GM18526 (cell line): ENCODE measurements around the gene LRRC8E.
A peak's percentile ranks its signal among the peaks of the same experiment; 100 is the strongest.

Source experiments
- POLR2A ChIP-seq: IDR thresholded peaks from 3 replicates; pipeline ENCODE4 v1.6.1; 2011; ENCODE audit not compliant: insufficient read length; ENCODE audit errors: extremely low read depth

The LRRC8E gene

DNA sequence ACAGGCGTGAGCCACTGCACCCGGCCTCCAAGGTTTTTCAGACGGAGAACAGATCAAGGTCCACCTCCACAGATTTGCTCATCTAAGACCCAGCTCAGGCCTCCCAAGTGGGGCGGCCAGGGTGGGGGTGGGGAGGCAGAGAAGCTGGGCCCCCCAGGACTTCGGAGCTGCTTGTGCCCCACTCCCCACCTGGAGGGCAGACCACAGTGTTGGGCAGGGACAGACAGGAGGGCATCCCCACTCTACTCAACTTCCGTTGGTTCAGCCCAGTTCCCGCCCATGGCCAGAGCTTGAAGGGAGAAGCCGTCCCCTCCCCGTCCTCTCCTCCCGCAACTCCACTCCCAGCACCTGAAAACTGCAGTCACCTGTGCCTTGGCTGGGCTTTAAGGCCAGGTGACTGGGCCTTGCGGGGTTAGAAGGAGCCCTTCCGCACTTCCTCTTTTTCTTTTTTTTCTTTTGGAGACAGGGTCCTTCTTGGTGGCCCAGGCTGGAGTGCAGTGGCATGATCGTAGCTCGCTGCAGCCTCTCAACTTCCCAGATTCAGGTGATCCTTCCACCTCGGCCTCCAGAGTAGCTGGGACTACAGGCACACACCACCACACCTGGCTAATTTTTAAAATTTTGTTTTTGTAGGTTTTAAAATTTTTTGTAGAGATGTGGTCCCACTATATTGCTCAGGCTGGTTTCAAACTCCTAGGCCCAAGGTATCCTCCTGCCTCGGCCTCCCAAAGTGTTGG, 734 bp upstream of the LRRC8E start:
- no peak for TF ChIP-seq POLR2A

DNA sequence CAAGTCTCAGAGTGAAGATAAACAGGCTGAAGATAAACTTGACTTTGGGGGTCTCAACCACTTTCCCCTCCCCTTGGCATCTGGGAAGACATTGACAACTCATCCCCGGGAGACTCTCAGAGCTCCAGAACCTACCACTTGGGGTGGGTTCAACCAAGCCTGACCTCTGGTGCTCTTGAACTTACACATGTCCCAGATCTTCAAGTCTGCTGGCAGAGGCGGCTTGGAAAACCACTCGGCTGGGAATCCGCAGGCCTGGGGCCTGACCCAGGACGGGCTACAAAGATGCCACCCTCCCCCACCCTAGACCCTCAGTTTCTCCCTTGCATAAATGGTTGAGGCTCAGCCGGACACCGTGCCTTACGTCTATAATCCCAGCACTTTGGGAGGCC, 512 bp downstream of the LRRC8E start:
- no peak for TF ChIP-seq POLR2A

DNA sequence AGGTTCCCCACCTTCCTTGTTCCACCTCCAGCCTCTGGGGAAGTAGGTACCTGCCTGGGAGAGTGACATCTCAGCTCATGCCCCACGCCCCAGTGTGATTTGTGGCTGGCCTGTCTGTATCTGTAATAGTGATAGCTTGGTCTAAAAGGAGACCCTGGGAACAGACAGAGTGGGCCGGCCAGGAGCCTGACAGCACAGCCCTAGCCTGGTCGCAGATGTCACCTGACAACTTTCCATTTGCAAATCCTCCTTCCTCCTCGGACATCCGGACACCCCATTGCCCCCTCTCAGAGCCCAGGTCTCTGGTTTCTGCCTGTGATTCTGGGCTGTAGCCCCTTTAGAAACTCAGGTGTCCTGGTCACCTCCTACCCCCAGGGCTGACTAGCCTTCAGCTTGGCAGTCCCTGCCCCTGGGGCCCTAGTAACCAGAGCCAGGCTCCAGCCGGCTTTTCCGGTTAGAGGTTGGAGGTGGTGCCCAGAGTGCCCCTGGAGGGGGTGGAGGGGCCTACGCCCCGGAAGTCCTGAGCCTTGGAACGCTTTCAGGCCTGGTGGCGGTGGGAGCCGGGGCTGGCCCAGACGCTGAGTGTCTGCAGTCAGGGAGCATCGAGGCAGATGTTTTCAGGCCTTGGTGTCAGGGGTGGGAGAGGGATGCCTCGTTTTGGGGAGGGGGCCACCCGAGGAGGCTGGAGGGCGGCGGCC, 6.5 kb downstream of the LRRC8E start:
- TF ChIP-seq POLR2A, result no peak

DNA sequence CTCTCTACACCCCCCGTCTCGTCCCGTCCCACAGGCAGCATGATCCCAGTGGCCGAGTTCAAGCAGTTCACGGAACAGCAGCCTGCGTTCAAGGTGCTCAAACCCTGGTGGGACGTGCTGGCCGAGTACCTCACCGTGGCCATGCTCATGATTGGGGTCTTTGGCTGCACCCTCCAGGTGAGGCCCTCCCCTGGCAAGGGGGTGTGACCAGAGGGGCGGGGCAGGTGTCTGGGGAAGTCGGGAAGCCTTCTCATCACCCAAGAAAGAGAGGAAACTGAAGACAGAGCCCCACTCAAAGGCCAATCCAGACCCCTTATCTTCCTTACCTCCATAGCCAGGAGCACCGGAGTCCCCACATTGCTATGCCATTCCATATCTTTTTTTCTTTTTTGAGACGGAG, 7.3 kb downstream of the LRRC8E start:
- TF ChIP-seq POLR2A, result no peak

DNA sequence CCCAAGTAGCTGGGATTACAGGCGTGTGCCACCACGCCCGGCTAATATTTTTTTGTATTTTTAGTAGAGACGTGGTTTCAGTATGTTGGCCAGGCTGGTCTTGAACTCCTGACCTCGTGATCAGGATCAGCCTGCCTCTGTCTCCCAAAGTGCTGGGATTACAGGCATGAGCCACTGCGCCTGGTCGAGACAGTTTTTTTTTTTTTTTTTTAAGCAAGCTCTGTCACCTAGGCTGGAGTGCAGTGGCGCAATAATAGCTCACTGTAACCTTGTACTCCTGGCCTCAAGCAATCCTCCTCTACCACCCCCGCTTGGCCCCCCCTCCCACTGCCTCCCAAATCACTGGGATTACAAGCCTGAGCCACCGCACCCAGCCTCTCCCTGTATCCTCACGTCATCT, 9.0 kb downstream of the LRRC8E start:
- no peak for TF ChIP-seq POLR2A

DNA sequence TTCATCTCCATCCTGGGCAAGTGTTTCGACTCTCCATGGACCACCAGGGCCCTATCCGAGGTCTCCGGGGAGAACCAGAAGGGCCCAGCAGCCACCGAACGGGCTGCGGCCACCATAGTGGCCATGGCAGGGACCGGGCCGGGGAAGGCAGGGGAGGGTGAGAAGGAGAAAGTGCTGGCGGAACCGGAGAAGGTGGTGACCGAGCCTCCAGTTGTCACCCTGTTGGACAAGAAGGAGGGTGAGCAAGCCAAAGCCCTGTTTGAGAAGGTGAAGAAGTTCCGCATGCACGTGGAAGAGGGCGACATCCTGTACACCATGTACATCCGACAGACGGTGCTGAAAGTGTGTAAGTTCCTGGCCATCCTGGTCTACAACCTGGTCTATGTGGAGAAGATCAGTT, 10.7 kb downstream of the LRRC8E start:
- TF ChIP-seq POLR2A, result no peak

DNA sequence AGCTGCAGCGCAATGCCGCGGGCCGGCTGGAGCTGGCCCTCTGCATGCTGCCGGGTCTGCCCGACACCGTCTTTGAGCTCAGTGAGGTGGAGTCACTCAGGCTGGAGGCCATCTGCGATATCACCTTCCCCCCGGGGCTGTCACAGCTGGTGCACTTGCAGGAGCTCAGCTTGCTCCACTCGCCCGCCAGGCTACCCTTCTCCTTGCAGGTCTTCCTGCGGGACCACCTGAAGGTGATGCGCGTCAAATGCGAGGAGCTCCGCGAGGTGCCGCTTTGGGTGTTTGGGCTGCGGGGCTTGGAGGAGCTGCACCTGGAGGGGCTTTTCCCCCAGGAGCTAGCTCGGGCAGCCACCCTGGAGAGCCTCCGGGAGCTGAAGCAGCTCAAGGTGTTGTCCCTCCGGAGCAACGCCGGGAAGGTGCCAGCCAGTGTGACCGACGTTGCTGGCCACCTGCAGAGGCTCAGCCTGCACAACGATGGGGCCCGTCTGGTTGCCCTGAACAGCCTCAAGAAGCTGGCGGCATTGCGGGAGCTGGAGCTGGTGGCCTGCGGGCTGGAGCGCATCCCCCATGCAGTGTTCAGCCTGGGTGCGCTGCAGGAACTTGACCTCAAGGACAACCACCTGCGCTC, 11.6 kb downstream of the LRRC8E start:
- no peak for TF ChIP-seq POLR2A

DNA sequence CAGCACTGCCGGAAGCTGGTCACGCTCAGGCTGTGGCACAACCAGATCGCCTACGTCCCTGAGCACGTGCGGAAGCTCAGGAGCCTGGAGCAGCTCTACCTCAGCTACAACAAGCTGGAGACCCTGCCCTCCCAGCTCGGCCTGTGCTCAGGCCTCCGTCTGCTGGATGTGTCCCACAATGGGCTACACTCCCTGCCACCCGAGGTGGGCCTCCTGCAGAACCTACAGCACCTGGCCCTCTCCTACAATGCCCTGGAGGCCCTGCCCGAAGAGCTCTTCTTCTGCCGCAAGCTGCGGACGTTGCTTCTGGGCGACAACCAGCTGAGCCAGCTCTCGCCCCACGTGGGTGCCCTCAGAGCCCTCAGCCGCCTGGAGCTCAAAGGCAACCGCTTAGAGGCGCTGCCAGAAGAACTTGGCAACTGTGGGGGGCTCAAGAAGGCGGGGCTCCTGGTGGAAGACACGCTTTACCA, 12.1 kb downstream of the LRRC8E start:
- TF ChIP-seq POLR2A, result no peak

DNA sequence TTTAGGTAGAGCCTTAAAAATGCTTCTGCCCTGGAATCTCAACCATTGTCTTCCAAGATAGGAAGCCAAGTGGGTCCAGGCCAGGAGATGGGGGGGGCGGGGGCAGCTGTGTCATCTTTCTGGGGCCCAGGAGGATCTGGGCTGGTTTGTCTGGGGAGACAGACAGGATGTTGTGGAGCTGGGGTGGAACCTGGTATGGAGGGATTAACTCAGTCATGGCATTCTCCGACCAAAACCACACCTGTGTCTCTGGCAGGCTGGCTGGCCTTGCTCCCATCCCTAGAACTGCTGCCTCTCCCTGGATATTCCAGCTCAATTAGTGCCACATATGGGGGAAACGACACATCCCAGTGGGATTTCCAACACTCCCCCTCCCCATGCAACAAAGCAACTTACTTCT, 12.6 kb downstream of the LRRC8E start:
- TF ChIP-seq POLR2A, result no peak

DNA sequence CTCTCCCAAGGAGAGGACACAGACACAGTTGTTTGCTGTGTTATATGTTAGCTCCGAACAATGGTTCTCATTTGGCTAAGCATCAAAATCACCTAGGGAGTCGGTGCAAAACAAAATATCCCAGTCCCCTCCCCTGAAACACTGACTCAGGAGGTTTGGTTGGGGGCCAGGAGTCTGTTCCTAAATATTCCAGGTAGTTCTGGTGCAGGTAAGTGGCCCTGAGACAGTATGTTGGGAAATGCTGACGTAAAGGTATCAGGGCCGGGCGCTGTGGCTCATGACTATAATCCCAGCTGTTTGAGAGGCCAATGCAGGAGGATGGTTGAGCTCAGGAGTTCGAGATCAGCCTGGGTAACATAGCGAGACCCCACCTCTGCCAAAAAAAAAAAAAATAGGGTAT, 13.0 kb downstream of the LRRC8E start:
- no peak for TF ChIP-seq POLR2A

DNA sequence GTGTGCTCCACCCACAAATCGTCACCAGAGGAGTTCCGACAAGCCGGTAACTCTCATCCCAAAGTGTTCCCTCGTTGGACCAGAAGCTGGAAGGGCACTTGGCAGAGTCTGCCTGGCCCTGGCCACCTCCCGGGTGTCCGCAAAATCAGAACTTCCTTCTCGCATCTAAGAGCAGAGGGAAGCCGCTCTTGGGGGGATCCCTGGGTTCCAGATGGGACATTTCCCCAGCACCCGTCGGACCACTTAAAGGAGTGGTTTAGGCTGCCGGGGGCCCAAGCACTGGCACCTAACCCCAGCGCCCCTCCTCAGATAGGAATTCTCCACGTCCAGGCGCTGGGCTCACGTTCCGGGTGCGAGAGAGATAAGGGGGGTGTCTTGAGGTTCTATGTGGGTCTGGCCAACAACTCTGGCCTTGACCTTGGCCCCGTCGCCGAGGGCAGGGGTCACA, 14.5 kb downstream of the LRRC8E start:
- TF ChIP-seq POLR2A, result no peak

DNA sequence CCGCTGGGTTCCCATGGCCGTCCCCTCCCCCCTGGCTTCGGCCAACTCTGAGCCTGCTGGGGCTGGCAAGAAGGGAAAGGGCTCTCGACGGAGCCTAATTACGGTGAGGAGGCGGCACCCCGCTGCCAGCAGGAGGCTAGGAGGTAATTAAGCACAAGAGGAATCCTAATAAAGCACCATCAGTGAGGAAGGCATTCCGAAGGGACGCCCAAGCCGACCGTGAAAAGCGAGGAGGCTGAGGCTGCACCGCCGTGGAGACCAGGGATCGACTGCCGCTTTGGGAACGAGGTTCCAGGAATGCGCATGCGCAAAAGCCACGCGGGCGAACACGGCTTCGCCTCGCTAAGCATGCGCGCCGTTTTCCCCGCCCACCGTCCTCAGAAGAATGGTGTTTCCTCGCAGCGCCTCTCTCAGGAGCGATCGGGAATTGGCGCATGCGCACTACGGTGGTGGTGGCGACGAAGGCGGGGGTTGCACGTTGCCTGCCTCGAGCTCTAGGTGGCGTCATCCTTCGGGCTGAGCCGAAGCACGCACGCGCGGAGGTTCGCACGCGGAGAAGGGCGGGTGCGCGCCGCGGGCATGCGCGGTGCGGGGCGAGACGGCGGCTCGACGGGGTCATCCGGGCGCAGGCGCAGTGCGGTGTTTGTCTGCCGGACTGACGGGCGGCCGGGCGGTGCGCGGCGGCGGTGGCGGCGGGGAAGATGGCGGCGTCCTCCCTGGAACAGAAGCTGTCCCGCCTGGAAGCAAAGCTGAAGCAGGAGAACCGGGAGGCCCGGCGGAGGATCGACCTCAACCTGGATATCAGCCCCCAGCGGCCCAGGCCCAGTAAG, 15.1 kb downstream of the LRRC8E start, which contains the start of gene MAP2K7:
MAP2K7 (plus strand) TSS at position 634 of the 830 bp plus-strand sequence; CDS start at position 702, 68 bp downstream.
- peak; percentile 84 for TF ChIP-seq POLR2A

DNA sequence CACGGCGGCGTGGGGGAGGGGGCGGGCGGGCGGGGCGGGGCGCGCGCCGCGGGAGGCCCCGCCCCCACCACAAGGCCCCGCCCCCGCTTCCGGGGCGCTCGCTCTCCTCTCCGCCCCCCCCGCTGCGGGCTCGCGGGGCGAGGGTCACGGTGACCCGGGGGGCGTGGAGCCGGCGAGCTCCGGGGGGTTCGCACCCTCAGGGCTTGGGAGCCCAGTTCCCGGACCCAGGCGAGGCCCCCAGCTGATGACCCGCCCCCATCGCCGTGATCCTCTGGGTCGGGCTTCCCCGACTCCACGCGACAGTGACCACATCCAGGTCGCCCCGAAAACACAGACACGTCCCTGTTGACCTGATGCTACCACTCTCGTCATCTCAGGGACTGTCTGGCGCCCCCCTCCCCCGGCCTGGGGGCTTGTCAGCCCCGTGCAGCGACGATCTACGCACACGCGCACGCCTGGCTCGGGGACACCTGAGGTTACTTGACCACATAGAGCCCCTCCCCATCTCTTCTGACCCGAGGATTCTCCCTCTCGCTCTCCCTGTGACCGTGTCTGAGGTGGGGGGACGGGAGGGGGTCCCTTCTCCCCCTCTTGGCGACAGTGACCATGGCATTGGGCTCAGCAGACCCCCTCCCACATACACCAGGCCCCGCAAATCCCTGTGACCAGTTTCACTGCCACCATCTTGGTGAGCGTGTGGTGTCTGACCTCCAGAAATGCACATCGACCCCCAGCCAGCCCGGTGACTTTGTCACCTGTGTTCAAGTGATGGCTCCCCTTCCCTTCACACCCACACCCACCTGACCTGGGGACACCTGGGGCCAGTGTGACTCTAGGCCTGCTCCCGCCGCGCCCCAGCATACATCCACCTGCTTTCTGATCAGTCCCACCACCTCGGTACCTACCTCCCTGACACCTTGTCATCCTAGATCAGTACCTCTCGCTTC, 16.0 kb downstream of the LRRC8E start:
- peak; percentile 44 for TF ChIP-seq POLR2A

DNA sequence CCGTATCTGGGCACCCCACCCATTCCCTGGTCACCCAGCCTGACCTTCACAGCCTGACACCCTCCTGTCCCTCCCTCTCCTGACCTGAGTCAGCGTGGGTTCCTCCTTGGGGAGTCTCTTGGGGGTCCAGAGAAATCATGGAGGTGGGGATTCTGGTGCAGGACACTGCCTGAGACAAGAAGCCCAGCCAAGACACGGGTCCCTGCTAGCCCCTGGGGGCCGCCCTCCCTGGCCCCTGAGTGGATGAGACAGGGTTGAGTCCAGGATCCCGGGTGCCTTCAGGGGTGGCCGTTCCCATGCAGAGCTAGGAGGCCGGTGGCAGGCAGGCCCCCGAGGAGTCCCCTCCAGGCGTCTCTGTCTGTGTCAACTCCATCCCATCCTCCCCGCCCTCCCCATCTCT, 17.0 kb downstream of the LRRC8E start:
- no peak for TF ChIP-seq POLR2A

DNA sequence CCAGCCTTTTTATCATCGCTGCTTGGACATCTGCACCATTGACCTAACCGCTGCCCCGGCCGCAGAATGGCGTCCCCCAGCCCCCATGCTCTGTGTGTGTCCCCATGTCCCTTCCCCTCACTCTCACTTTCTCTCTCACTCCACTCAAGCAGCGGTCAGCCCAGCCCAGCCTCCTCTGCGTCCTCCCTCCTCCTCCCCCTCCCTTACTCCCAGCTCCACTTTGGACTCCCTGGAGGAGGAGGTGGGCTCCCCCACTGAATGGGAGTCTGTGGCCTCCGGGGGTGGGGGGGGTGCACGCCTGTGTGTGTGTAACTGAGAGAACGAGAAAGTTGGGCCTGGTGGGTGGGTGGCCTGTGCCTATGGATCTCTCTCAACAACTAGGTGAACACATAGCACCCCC, 17.5 kb downstream of the LRRC8E start:
- TF ChIP-seq POLR2A, result no peak

DNA sequence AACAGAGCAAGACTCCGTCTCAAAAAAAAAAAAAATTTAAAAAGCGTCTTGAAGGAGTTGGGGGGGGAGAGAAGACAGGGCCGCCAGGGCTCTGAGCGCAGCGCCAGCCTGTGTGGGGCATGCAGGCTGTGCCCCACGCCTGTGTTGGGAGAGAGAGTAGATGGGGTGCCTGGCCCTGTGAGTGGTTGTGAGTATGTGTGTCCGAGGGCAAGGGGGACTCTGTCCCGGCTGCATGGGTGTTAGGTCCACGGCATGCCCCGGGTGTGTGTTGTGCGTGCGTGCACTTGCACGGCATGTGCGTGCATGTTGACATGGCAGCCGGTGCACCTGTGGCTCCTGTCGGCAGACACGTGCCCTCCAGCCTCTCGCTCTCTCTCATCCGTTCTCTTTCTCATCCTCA, 18.8 kb downstream of the LRRC8E start:
- no peak for TF ChIP-seq POLR2A
